Heart left ventricle (tissue), 13 donors: Measurements from ENCODE around the gene DYNC1I1.

ENCODE experiments used
- POLR2A ChIP-seq, 2 donors: fragments of 450-650 bp; IDR thresholded peaks; one replicate each; pipeline ENCODE4 v1.6.1; 2017; ENCODE audit warnings: antibody characterized with exemption in 2 of 2, mild to moderate bottlenecking in 2 of 2, moderate library complexity in 2 of 2
- TF ChIP-seq, protein P1 (sequence below), 12 donors: fragments of 200-600 bp; sonication (generic) in 4 of 12; IDR thresholded peaks; one replicate each; pipeline versions ENCODE4 v1.5.0 to v1.8.0; 2018 to 2022; ENCODE audit warnings: antibody characterized with exemption in 12 of 12, mild to moderate bottlenecking in 5 of 12
- donor health status: ischemic (EF 13 %, LVEDD 7.1; RV severe dilation, severe dysfunction).
- donor health status: DM: no; HTN: yes; CAD: no.
- donor health status: DM: no; HTN: no; CAD: no.
- donor health status: ischemic (EF 25% LVEDD 6.9; RV normal size, moderate dysfunction).
- donor health status: ischemic (EF 25% LVEDD 5.7; RV mildly dilated, moderate dysfunction).
- donor health status: ischemic (EF 35%, LVEDD 5.7; RV mildly dilated, moderate dysfunction).
- donor health status: nonischemic (EF 11% LVEDD 7.7; RV severe dilation, severe dysfunction).
- donor health status: DM: yes; HTN: yes; CAD: no.
- donor health status: PGD.
- donor health status: ischemic (EF 29% LVEDD 5.4; RV normal size, mild dysfunction).
- donor health status: nonischemic (EF 23%, LVEDD 6.1; RV moderate dilation, normal function).

DNA sequence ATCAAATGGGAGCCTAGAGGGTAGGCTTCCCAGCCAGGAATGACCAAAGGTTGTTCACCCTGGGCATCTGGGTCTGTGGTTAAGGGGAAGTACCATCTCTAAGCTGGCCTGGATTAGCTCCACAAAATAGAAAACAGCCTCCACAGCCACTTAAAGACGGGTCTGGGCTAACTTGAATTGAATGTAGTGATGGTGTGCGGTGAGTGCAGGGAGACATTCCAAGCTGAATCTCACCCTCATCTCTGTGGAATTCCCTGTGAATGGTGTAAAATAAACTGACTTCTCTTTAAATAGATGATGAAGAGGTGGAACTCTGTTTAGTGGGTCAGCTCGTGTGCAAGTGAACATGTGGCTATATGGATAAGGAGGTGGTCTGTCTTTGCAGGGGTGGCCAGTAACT is 251.0 kb downstream of the DYNC1I1 start:
- TF ChIP-seq POLR2A (IDR thresholded peaks at IDR 0.05) = no peak
- TF ChIP-seq, protein P1, sequence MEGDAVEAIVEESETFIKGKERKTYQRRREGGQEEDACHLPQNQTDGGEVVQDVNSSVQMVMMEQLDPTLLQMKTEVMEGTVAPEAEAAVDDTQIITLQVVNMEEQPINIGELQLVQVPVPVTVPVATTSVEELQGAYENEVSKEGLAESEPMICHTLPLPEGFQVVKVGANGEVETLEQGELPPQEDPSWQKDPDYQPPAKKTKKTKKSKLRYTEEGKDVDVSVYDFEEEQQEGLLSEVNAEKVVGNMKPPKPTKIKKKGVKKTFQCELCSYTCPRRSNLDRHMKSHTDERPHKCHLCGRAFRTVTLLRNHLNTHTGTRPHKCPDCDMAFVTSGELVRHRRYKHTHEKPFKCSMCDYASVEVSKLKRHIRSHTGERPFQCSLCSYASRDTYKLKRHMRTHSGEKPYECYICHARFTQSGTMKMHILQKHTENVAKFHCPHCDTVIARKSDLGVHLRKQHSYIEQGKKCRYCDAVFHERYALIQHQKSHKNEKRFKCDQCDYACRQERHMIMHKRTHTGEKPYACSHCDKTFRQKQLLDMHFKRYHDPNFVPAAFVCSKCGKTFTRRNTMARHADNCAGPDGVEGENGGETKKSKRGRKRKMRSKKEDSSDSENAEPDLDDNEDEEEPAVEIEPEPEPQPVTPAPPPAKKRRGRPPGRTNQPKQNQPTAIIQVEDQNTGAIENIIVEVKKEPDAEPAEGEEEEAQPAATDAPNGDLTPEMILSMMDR (IDR thresholded peaks at IDR 0.05) = no peak
